HepG2 (cell line): ENCODE results near the gene ATP11C. TPM values are rescaled to one million over a fixed set of nuclear protein-coding genes. Genes with fewer than 3 reads are reported as not detected.
"Not testable (repeated sequence)": the region's sequence is repeated elsewhere in the genome, so short reads cannot be mapped to it uniquely, and the experiment has no call there.

Experiments used
- ATAC-seq: fragments of 200-7000 bp; cut with Tn5 transposase; 3 replicates; pipeline ENCODE4 v1.9.1; 2020; ENCODE audit warnings: mild to moderate bottlenecking, moderate library complexity
- BruUV-seq: library from RNA; stranded (reverse); fragments of 400-500 nt; replicated peaks from 2 replicates; lab custom pipeline; 2021; lab: Mats Ljungman, UMichigan
- CTCF ChIA-PET: fragments of 300-600 bp; formaldehyde crosslinking; extraction: SDS; loops from one replicate; lab custom pipeline; 2021; ENCODE audit warnings: low total read pairs, inconsistent platforms, low intra/inter-chr PET ratio; lab: Yijun Ruan, JAX
- POLR2A ChIA-PET: fragments of 350-600 bp; sonication (Branson Sonifier 250); formaldehyde crosslinking; loops from one replicate; lab custom pipeline; 2020; ENCODE audit warnings: antibody characterized with exemption, inconsistent platforms; lab: Yijun Ruan, JAX
- DNase-seq: peaks from one replicate; pipeline ENCODE4 v3.0.0-alpha.2; 2015; ENCODE audit warnings: low spot score
- FAIRE-seq: peaks from 3 replicates; lab custom pipeline; 2011; peaks lifted over from hg19 to GRCh38; lab: Jason Lieb, UNC
- H2AFZ ChIP-seq: one replicate; pipeline ENCODE4 v1.6.1; 2011; ENCODE audit warnings: low read length, inconsistent platforms
- H3K27ac ChIP-seq: fragments of 300-600 bp; 3 replicates; pipeline ENCODE4 v1.8.0; 2011; ENCODE audit warnings: mixed run types, mild to moderate bottlenecking, mixed read lengths, low read length, inconsistent platforms; ENCODE audit not compliant: insufficient read depth; ENCODE audit errors: extremely low read length
- H3K27me3 ChIP-seq, 2 experiments: fragments of 200-600 bp in 1 of 2; 2 replicates in 1 of 2; 3 replicates in 1 of 2; pipeline versions ENCODE4 v1.6.0 to v1.8.0; 2011; ENCODE audit warnings: low read length in 2 of 2, mild to moderate bottlenecking in 2 of 2, moderate library complexity in 2 of 2, inconsistent platforms in 1 of 2; ENCODE audit not compliant: insufficient read depth in 2 of 2, control insufficient read depth in 1 of 2
- H3K36me3 ChIP-seq, 2 experiments: fragments of 200-600 bp in 1 of 2; replicated peaks in 1 of 2; 2 replicates in 1 of 2; 3 replicates in 1 of 2; pipeline versions ENCODE4 v1.5.1 to v1.8.0; 2011; ENCODE audit warnings: low read length in 2 of 2, inconsistent platforms in 1 of 2; ENCODE audit not compliant: insufficient read depth in 2 of 2, control insufficient read depth in 1 of 2
- H3K4me1 ChIP-seq: 2 replicates; pipeline ENCODE4 v1.5.1; 2012; ENCODE audit warnings: low read length, inconsistent platforms; ENCODE audit not compliant: insufficient read depth
- H3K4me2 ChIP-seq: 2 replicates; pipeline ENCODE4 v1.6.0; 2011; ENCODE audit warnings: low read depth, low read length, inconsistent platforms
- H3K4me3 ChIP-seq, 3 experiments: fragments of 200-600 bp in 1 of 3; sonication (generic), shearing (Covaris generic) in 1 of 3; replicated peaks in 1 of 3; 2 replicates each; pipeline ENCODE4 v1.5.1; 2011 to 2016; ENCODE audit warnings: low read length in 3 of 3, inconsistent platforms in 2 of 3, low read depth in 2 of 3, mild to moderate bottlenecking in 2 of 3, control low read depth in 1 of 3, mixed read lengths in 1 of 3; ENCODE audit not compliant: insufficient read depth in 1 of 3
- H3K79me2 ChIP-seq: one replicate; pipeline ENCODE4 v1.6.1; 2011; ENCODE audit warnings: low read length, inconsistent platforms; ENCODE audit not compliant: insufficient read depth
- H3K9ac ChIP-seq: 2 replicates; pipeline ENCODE4 v1.6.0; 2011; ENCODE audit warnings: mild to moderate bottlenecking, low read depth, low read length, inconsistent platforms; ENCODE audit not compliant: insufficient read depth
- H3K9me3 ChIP-seq: 2 replicates; pipeline ENCODE4 v1.5.1; 2012; ENCODE audit warnings: mild to moderate bottlenecking, low read length
- H4K20me1 ChIP-seq: 2 replicates; pipeline ENCODE4 v1.6.0; 2011; ENCODE audit warnings: inconsistent platforms, mild to moderate bottlenecking, low read length, moderate library complexity; ENCODE audit not compliant: insufficient read depth
- ATF7 ChIP-seq, 2 experiments: fragments of 450-650 bp in 1 of 2; sonication (generic) in 1 of 2; formaldehyde crosslinking in 1 of 2; IDR thresholded peaks; 2 replicates each; pipeline versions ENCODE4 v1.4.0 to v1.6.1; 2016 to 2020; ENCODE audit warnings: antibody characterized with exemption in 1 of 2, mild to moderate bottlenecking in 1 of 2, missing genetic modification reagents in 1 of 2
- ZNF121 ChIP-seq: sonication (generic); formaldehyde crosslinking; IDR thresholded peaks from 2 replicates; pipeline ENCODE4 v1.5.0; 2020; ENCODE audit warnings: mild to moderate bottlenecking, missing genetic modification reagents
- ZNF230 ChIP-seq: sonication (generic); formaldehyde crosslinking; IDR thresholded peaks from 2 replicates; pipeline ENCODE4 v1.4.0; 2020; ENCODE audit warnings: mild to moderate bottlenecking, missing genetic modification reagents
- ZNF432 ChIP-seq: sonication (generic); formaldehyde crosslinking; IDR thresholded peaks from 2 replicates; pipeline ENCODE4 v1.5.0; 2020; ENCODE audit warnings: missing genetic modification reagents, mild to moderate bottlenecking, borderline replicate concordance
- WGBS: methylation state at CpG from one replicate; pipeline ENCODE4 v1.1.6; 2017; ENCODE audit warnings: low lambda C conversion rate; 5-methylcytosine and 5-hydroxymethylcytosine counted together
- in situ Hi-C: cut with HindIII; loops from 2 replicates; pipeline ENCODE4 v1.10.0; 2017; ENCODE audit warnings: low pct_unique_long_range_greater_than_20kb; ENCODE audit not compliant: extremely low pct_ligation_motif_present
- intact Hi-C: fragments of 100-400 bp; cut with micrococcal nuclease; formaldehyde crosslinking; loops from one replicate; pipeline ENCODE4 v1.10.0; 2022; ENCODE audit not compliant: unreplicated experiment
- polyA plus RNA-seq, 8 experiments: library from polyadenylated mRNA; depleted of rRNA in 3 of 8; stranded (reverse) in 7 of 8; unstranded in 1 of 8; fragments of >200 nt; fragmentation: Illumina TruSeq in 4 of 8; extraction: Trizol in 4 of 8; gene quantifications; 2 replicates each; pipeline versions ENCODE4 v1.2.1 to v1.2.3, GENCODE V29; 2011 to 2016; ENCODE audit warnings: low read depth in 4 of 8, missing spikeins in 1 of 8, mixed read lengths in 1 of 8; ENCODE audit not compliant: insufficient read depth in 1 of 8
- total RNA-seq, 5 experiments: library from RNA; depleted of rRNA; stranded (reverse); fragments of >200 nt; fragmentation: Illumina TruSeq; extraction: Trizol; gene quantifications; 2 replicates each; pipeline ENCODE4 v1.2.3, GENCODE V29; 2016; ENCODE audit warnings: low read depth in 1 of 5
- TF ChIP-seq, protein P1 (sequence below): sonication (generic); formaldehyde crosslinking; IDR thresholded peaks from 2 replicates; pipeline ENCODE4 v1.8.0; 2022; ENCODE audit warnings: missing genetic modification reagents, mild to moderate bottlenecking, inconsistent platforms, borderline replicate concordance

Gene ATP11C
- total and polyA plus RNA-seq, 2 of the 13 experiments (the other 11 are each of a cell fraction or from before 2014, with no cell fraction given) = 8.5 to 16.9 TPM

GRCh38 chrX:139965421-139965820, 32.6 kb upstream of the ATP11C start, which contains the start of gene CXorf66:
TSS of gene CXorf66 (minus strand) at chrX:139965521. CDS start at chrX:139965496, 25 bp downstream.
- H3K79me2 ChIP-seq = no peaks in the 10 kb centered on the region
- no peak for ATAC-seq
- H3K4me3 ChIP-seq = no peak within 1 kb of the TSS
- no peaks in the 10 kb centered on the region for H3K9me3 ChIP-seq
- H3K9ac ChIP-seq = no peak within 1 kb of the TSS
- ChIA-PET POLR2A (no interaction called here), CTCF (no interaction called here)
- no peak within 1 kb of the TSS for H3K4me2 ChIP-seq
- BruUV-seq = no TSS peak
- H3K27ac ChIP-seq = no peak within 1 kb of the TSS
- TF ChIP-seq ZNF230 = no peak
- TF ChIP-seq ZNF121 = no peak
- peak; percentile 22; the same call in 1 of the 2 replicates for TF ChIP-seq ATF7 (IDR thresholded peaks at IDR 0.05)
- no peak for TF ChIP-seq ATF7 (CRISPR knock-in tag; IDR thresholded peaks at IDR 0.05)
- TF ChIP-seq, protein P1, sequence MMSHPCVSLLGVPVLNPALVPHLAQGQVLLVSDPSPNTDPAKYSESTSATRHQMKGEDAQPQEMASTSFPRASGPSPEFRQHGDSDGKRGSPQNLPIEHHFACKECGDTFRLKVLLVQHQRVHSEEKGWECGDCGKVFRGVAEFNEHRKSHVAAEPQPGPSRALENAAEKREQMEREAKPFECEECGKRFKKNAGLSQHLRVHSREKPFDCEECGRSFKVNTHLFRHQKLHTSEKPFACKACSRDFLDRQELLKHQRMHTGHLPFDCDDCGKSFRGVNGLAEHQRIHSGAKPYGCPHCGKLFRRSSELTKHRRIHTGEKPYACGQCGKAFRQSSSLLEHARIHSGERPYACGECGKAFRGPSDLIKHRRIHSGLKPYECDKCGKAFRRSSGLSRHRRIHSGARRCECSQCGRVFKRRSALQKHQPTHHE (CRISPR knock-in tag) = no peak
- TF ChIP-seq ZNF432 (CRISPR knock-in tag) = no peak
- no peaks in the 10 kb centered on the region for H3K4me1 ChIP-seq
- no peak within 1 kb of the TSS for H2AFZ ChIP-seq
- in situ Hi-C loops = no loop called here
- H3K36me3 ChIP-seq = no peaks in the 10 kb centered on the region
- H4K20me1 ChIP-seq = no peaks in the 10 kb centered on the region
- no peaks in the 10 kb centered on the region for H3K27me3 ChIP-seq
- no peak for DNase-seq
- intact Hi-C loops = no loop called here
- 49% methylated on average over 4 of the region's 7 CpGs for WGBS
- FAIRE-seq = no peak

- intact Hi-C loops = not testable (repeated sequence)
Observed at GRCh38 chrX:139961091-139961490, 28.2 kb upstream of the ATP11C start.

More at GRCh38 chrX:139961091-139961490, 28.2 kb upstream of the ATP11C start:
- H3K9ac ChIP-seq, H3K36me3 ChIP-seq, H2AFZ ChIP-seq, in situ Hi-C loops, H3K27ac ChIP-seq, ATAC-seq, H3K4me3 ChIP-seq, DNase-seq, H3K9me3 ChIP-seq, H3K4me2 ChIP-seq, POLR2A ChIA-PET, H3K27me3 ChIP-seq, H4K20me1 ChIP-seq, H3K4me1 ChIP-seq, FAIRE-seq, H3K79me2 ChIP-seq, BruUV-seq, CTCF ChIA-PET: not testable (repeated sequence)
- 0% methylated on average over 2 of the region's 2 CpGs for WGBS
